GM23338 (cell line): Measurements from ENCODE around the gene CDK16. TPM values are rescaled to one million over a fixed set of nuclear protein-coding genes. Genes with fewer than 3 reads are reported as not detected.

Experiments used
- ATAC-seq: fragments of 200-7000 bp; cut with Tn5 transposase; 3 replicates; pipeline ENCODE4 v1.9.1; 2020
- DNase-seq: peaks from one replicate; pipeline ENCODE4 v3.0.0-alpha.2; 2015; ENCODE audit warnings: low spot score
- H2AFZ ChIP-seq: fragments of 200-600 bp; sonication (generic); 2 replicates; pipeline ENCODE4 v1.8.0; 2016; ENCODE audit warnings: antibody characterized with exemption, mild to moderate bottlenecking, moderate library complexity
- H3F3A ChIP-seq: fragments of 200-600 bp; sonication (generic); replicated peaks from 2 replicates; pipeline ENCODE4 v1.8.0; 2017; ENCODE audit warnings: antibody characterized with exemption, mixed run types, low read depth
- H3K27ac ChIP-seq: fragments of 200-600 bp; sonication (generic); 2 replicates; pipeline ENCODE4 v1.6.1; 2016; ENCODE audit warnings: low read depth
- H3K27me3 ChIP-seq: fragments of 200-600 bp; sonication (generic); 2 replicates; pipeline ENCODE4 v1.8.0; 2016; ENCODE audit warnings: mild to moderate bottlenecking, mixed run types, moderate library complexity; ENCODE audit not compliant: insufficient read depth
- H3K36me3 ChIP-seq: fragments of 200-600 bp; sonication (generic); 2 replicates; pipeline ENCODE4 v1.8.0; 2016; ENCODE audit warnings: mild to moderate bottlenecking; ENCODE audit not compliant: insufficient read depth
- H3K4me1 ChIP-seq: fragments of 200-600 bp; sonication (generic); 2 replicates; pipeline ENCODE4 v1.8.0; 2016; ENCODE audit warnings: mild to moderate bottlenecking, moderate library complexity; ENCODE audit not compliant: insufficient read depth
- H3K4me2 ChIP-seq: fragments of 200-600 bp; sonication (generic); 2 replicates; pipeline ENCODE4 v1.7.1; 2017; ENCODE audit warnings: mixed run types
- H3K4me3 ChIP-seq: fragments of 200-600 bp; sonication (generic); 2 replicates; pipeline ENCODE4 v1.6.1; 2016; ENCODE audit warnings: mixed run types
- H3K79me2 ChIP-seq: fragments of 200-600 bp; sonication (generic); replicated peaks from 2 replicates; pipeline ENCODE4 v1.8.0; 2017; ENCODE audit warnings: mild to moderate bottlenecking; ENCODE audit not compliant: insufficient read depth
- H3K9me2 ChIP-seq: fragments of 200-600 bp; sonication (generic); 2 replicates; pipeline ENCODE4 v1.8.0; 2017; ENCODE audit not compliant: insufficient read depth
- H4K20me1 ChIP-seq: fragments of 200-600 bp; sonication (generic); replicated peaks from 2 replicates; pipeline ENCODE4 v1.8.0; 2017; ENCODE audit warnings: mild to moderate bottlenecking; ENCODE audit not compliant: insufficient read depth
- H3K27ac Mint-ChIP-seq: 2 replicates; pipeline ENCODE4 v1.8.0; 2020; ENCODE audit warnings: inconsistent platforms, mild to moderate bottlenecking, moderate library complexity, mixed read lengths
- H3K27me3 Mint-ChIP-seq: 3 replicates; pipeline ENCODE4 v1.8.0; 2022; ENCODE audit warnings: low read depth, mild to moderate bottlenecking, moderate library complexity, mixed read lengths, inconsistent platforms; ENCODE audit not compliant: insufficient read depth, poor library complexity
- H3K36me3 Mint-ChIP-seq: 3 replicates; pipeline ENCODE4 v1.8.0; 2021; ENCODE audit warnings: low read depth, mild to moderate bottlenecking, inconsistent platforms, moderate library complexity, mixed read lengths
- H3K4me1 Mint-ChIP-seq: 3 replicates; pipeline ENCODE4 v1.8.0; 2020; ENCODE audit warnings: mild to moderate bottlenecking, inconsistent platforms, mixed read lengths
- H3K4me3 Mint-ChIP-seq: 3 replicates; pipeline ENCODE4 v1.8.0; 2021; ENCODE audit warnings: moderate library complexity, mild to moderate bottlenecking, inconsistent platforms, mixed read lengths
- H3K9me3 Mint-ChIP-seq: 3 replicates; pipeline ENCODE4 v1.8.0; 2020; ENCODE audit warnings: moderate library complexity, mild to moderate bottlenecking, inconsistent platforms, mixed read lengths
- CREB1 ChIP-seq: fragments of 250-450 bp; sonication (Bioruptor Pico); IDR thresholded peaks from 2 replicates; pipeline ENCODE4 v1.5.0; 2020; ENCODE audit warnings: low read depth, mild to moderate bottlenecking, moderate library complexity
- EZH2phosphoT487 ChIP-seq: fragments of 200-600 bp; sonication (generic); IDR thresholded peaks from one replicate; pipeline ENCODE4 v1.8.1; 2018; ENCODE audit warnings: antibody characterized with exemption; ENCODE audit not compliant: unreplicated experiment
- JUNB ChIP-seq: IDR thresholded peaks from one replicate; pipeline ENCODE4 v1.6.1; 2016; ENCODE audit warnings: antibody characterized with exemption; ENCODE audit not compliant: unreplicated experiment
- NANOG ChIP-seq: IDR thresholded peaks from 2 replicates; pipeline ENCODE4 v1.6.1; 2016; ENCODE audit warnings: antibody characterized with exemption, borderline replicate concordance
- POLR2AphosphoS5 ChIP-seq: IDR thresholded peaks from 2 replicates; pipeline ENCODE4 v1.6.1; 2016; ENCODE audit warnings: antibody characterized with exemption, low read depth
- STAT1 ChIP-seq: IDR thresholded peaks from one replicate; pipeline ENCODE4 v1.6.1; 2016; ENCODE audit warnings: antibody characterized with exemption; ENCODE audit not compliant: unreplicated experiment
- ZNF114 ChIP-seq: fragments of 250-450 bp; sonication (Bioruptor Pico); IDR thresholded peaks from 2 replicates; pipeline ENCODE4 v1.5.0; 2020; ENCODE audit warnings: mild to moderate bottlenecking, moderate library complexity
- ZNF331 ChIP-seq: fragments of 250-450 bp; sonication (Bioruptor Pico); IDR thresholded peaks from 2 replicates; pipeline ENCODE4 v1.5.0; 2020; ENCODE audit warnings: low read depth, mild to moderate bottlenecking, moderate library complexity
- polyA plus RNA-seq: library from polyadenylated mRNA; unstranded; fragments of >200 nt; fragmentation: Nextera tagmentation; extraction: Ambion mirVana; gene quantifications from 2 replicates; pipeline ENCODE4 v1.2.1, GENCODE V29; 2016
- total RNA-seq: library from RNA; depleted of rRNA; stranded (reverse); fragments of >200 nt; shearing (Covaris generic); gene quantifications from 2 replicates; pipeline ENCODE4 v1.2.3, GENCODE V29; 2014
- TF ChIP-seq, protein P1 (sequence below): fragments of 250-450 bp; sonication (Bioruptor Pico); IDR thresholded peaks from 2 replicates; pipeline ENCODE4 v1.5.0; 2020; ENCODE audit warnings: mild to moderate bottlenecking, moderate library complexity
- TF ChIP-seq, protein P2 (sequence below): IDR thresholded peaks from 2 replicates; pipeline ENCODE4 v1.6.1; 2016; ENCODE audit warnings: antibody characterized with exemption
- TF ChIP-seq, protein P3 (sequence below), 2 experiments: fragments of 200-600 bp in 1 of 2; sonication (generic) in 1 of 2; conservative IDR thresholded peaks; 2 replicates each; pipeline versions ENCODE4 v1.5.1 to v1.6.1; 2016 to 2017; ENCODE audit warnings: antibody characterized with exemption in 2 of 2, low read depth in 2 of 2, mild to moderate bottlenecking in 2 of 2, moderate library complexity in 1 of 2

The CDK16 gene
- total and polyA plus RNA-seq, 2 experiments from 2014 or later = 58.9 to 158 TPM

DNA sequence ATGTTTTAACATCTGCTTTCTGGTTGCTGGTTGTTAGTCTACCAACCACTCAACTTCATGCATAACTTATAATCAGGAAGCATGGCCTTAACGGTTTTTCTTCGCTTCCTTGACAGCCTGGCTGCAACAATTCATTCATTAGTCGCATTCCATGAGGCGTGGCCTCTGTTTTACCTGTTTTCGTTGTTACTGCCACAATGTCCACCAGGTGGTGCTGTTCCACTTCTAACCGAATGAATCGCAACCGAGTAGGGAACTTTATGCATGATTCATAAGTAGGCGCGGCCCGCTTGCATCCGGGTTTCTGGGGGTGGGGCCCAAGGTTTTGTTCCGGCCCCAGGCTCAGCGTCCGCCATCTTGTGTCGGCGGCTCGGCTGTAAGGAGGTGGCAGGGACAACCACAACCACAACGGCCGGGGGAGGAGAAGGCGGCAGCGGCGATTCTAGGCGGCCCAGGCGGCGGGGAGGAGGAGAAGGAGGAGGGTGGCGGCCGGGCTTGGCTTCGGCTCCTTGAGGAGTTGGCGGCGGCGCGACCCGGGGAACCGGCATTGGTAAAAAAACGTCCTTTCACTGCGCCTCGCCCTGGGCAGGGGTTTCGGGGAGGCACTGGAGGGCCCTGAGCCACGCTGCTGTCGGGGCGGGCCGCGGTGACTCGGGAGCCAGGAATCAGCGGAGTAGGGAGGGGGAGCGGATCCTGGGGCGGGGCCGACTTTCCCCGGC lies 24.8 kb upstream of the CDK16 start, which contains the start of gene UBA1 (continued):
- TF ChIP-seq, protein P1, sequence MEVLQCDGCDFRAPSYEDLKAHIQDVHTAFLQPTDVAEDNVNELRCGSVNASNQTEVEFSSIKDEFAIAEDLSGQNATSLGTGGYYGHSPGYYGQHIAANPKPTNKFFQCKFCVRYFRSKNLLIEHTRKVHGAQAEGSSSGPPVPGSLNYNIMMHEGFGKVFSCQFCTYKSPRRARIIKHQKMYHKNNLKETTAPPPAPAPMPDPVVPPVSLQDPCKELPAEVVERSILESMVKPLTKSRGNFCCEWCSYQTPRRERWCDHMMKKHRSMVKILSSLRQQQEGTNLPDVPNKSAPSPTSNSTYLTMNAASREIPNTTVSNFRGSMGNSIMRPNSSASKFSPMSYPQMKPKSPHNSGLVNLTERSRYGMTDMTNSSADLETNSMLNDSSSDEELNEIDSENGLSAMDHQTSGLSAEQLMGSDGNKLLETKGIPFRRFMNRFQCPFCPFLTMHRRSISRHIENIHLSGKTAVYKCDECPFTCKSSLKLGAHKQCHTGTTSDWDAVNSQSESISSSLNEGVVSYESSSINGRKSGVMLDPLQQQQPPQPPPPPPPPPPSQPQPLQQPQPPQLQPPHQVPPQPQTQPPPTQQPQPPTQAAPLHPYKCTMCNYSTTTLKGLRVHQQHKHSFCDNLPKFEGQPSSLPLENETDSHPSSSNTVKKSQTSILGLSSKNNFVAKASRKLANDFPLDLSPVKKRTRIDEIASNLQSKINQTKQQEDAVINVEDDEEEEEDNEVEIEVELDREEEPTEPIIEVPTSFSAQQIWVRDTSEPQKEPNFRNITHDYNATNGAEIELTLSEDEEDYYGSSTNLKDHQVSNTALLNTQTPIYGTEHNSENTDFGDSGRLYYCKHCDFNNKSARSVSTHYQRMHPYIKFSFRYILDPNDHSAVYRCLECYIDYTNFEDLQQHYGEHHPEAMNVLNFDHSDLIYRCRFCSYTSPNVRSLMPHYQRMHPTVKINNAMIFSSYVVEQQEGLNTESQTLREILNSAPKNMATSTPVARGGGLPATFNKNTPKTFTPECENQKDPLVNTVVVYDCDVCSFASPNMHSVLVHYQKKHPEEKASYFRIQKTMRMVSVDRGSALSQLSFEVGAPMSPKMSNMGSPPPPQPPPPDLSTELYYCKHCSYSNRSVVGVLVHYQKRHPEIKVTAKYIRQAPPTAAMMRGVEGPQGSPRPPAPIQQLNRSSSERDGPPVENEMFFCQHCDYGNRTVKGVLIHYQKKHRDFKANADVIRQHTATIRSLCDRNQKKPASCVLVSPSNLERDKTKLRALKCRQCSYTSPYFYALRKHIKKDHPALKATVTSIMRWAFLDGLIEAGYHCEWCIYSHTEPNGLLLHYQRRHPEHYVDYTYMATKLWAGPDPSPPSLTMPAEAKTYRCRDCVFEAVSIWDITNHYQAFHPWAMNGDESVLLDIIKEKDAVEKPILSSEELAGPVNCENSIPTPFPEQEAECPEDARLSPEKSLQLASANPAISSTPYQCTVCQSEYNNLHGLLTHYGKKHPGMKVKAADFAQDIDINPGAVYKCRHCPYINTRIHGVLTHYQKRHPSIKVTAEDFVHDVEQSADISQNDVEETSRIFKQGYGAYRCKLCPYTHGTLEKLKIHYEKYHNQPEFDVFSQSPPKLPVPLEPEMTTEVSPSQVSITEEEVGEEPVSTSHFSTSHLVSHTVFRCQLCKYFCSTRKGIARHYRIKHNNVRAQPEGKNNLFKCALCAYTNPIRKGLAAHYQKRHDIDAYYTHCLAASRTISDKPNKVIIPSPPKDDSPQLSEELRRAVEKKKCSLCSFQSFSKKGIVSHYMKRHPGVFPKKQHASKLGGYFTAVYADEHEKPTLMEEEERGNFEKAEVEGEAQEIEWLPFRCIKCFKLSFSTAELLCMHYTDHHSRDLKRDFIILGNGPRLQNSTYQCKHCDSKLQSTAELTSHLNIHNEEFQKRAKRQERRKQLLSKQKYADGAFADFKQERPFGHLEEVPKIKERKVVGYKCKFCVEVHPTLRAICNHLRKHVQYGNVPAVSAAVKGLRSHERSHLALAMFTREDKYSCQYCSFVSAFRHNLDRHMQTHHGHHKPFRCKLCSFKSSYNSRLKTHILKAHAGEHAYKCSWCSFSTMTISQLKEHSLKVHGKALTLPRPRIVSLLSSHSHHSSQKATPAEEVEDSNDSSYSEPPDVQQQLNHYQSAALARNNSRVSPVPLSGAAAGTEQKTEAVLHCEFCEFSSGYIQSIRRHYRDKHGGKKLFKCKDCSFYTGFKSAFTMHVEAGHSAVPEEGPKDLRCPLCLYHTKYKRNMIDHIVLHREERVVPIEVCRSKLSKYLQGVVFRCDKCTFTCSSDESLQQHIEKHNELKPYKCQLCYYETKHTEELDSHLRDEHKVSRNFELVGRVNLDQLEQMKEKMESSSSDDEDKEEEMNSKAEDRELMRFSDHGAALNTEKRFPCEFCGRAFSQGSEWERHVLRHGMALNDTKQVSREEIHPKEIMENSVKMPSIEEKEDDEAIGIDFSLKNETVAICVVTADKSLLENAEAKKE (CRISPR knock-in tag) = no peak
- peak; percentile 86 for TF ChIP-seq POLR2AphosphoS5
- TF ChIP-seq, protein P2, sequence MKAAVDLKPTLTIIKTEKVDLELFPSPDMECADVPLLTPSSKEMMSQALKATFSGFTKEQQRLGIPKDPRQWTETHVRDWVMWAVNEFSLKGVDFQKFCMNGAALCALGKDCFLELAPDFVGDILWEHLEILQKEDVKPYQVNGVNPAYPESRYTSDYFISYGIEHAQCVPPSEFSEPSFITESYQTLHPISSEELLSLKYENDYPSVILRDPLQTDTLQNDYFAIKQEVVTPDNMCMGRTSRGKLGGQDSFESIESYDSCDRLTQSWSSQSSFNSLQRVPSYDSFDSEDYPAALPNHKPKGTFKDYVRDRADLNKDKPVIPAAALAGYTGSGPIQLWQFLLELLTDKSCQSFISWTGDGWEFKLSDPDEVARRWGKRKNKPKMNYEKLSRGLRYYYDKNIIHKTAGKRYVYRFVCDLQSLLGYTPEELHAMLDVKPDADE = no peak
- no peak for TF ChIP-seq JUNB
- no peak for TF ChIP-seq CREB1 (CRISPR knock-in tag)
- TF ChIP-seq STAT1 = no peak

DNA sequence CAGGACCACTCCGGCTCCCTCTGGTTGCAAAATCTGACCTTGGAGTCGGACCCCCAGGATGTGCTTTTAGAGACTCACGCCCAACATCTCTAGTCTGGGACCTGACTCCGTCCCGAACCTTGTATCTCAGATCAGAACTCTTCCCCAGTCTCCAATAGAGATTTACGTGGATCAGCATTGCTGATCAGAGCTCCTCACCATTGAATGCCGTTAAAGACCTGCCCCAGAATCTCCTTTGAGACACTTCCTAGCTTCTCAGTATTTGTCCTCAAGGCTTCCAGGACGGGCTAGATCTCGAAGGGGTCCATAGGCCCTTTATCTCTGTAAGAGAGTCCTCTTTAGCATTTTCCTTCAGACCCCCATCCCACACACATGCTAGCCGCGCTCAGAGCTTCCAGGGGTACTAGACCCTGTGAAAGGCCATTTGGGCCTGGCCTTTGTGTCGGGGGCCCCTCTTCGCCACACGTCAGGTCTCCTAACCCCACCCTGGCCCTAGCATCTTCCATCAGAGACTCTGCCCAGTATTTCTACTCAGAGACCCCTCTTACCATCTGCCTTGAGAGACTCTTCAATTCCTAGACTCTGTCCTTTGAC lies 24.2 kb upstream of the CDK16 start:
- no peak overlapping the region for H2AFZ ChIP-seq
- H3K9me3 Mint-ChIP-seq = no peaks in the 10 kb centered on the region
- H3K9me2 ChIP-seq = no peaks in the 10 kb centered on the region
- DNase-seq (no peak), ATAC-seq (no peak)
- H4K20me1 ChIP-seq = peaks cover 8% of the 10 kb centered on the region
- H3K27me3 Mint-ChIP-seq = peaks cover 30% of the 10 kb centered on the region
- H3K36me3 Mint-ChIP-seq = peaks cover 48% of the 10 kb centered on the region
- peaks cover 49% of the 10 kb centered on the region for H3K4me1 Mint-ChIP-seq
- H3K79me2 ChIP-seq = peaks cover 49% of the 10 kb centered on the region
- peak overlapping the region; percentile 82 for H3K4me3 ChIP-seq
- H3K27ac Mint-ChIP-seq = peak overlapping the region; percentile 98
- H3K4me2 ChIP-seq = peak overlapping the region; percentile 86
- H3K4me3 Mint-ChIP-seq = peak overlapping the region; percentile 94
- H3F3A ChIP-seq = no peaks in the 10 kb centered on the region
- H3K36me3 ChIP-seq = peaks cover 2% of the 10 kb centered on the region; the same call in 1 of the 2 replicates
- H3K27me3 ChIP-seq = no peaks in the 10 kb centered on the region
- H3K27ac ChIP-seq = peak overlapping the region; percentile 91; the same call in 1 of the 2 replicates
- H3K4me1 ChIP-seq = peaks cover 28% of the 10 kb centered on the region
- TF ChIP-seq JUNB (no peak), ZNF114 (CRISPR knock-in tag) (no peak), ZNF331 (CRISPR knock-in tag) (no peak), NANOG (no peak), CREB1 (CRISPR knock-in tag) (no peak), EZH2phosphoT487 (no peak)
- TF ChIP-seq, protein P3, sequence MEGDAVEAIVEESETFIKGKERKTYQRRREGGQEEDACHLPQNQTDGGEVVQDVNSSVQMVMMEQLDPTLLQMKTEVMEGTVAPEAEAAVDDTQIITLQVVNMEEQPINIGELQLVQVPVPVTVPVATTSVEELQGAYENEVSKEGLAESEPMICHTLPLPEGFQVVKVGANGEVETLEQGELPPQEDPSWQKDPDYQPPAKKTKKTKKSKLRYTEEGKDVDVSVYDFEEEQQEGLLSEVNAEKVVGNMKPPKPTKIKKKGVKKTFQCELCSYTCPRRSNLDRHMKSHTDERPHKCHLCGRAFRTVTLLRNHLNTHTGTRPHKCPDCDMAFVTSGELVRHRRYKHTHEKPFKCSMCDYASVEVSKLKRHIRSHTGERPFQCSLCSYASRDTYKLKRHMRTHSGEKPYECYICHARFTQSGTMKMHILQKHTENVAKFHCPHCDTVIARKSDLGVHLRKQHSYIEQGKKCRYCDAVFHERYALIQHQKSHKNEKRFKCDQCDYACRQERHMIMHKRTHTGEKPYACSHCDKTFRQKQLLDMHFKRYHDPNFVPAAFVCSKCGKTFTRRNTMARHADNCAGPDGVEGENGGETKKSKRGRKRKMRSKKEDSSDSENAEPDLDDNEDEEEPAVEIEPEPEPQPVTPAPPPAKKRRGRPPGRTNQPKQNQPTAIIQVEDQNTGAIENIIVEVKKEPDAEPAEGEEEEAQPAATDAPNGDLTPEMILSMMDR (conservative IDR thresholded peaks at IDR 0.05; ENCODE audit: low read depth in 2 of 2) = no peak
